Trophoblast cell (in vitro differentiated cells and primary cell): ENCODE results near the gene RASA3.

ENCODE experiments used
- DNase-seq, 2 donors: peaks; one replicate each; pipeline ENCODE4 v3.0.0-alpha.2; 2016
- H2AFZ ChIP-seq: 2 replicates; pipeline ENCODE4 v1.6.1; 2013; ENCODE audit warnings: low read length, moderate library complexity, mild to moderate bottlenecking; ENCODE audit not compliant: insufficient read depth, poor library complexity
- H2AK5ac ChIP-seq: 2 replicates; pipeline ENCODE4 v1.6.1; 2013; ENCODE audit warnings: mild to moderate bottlenecking, low read length
- H2BK120ac ChIP-seq: 2 replicates; pipeline ENCODE4 v1.6.1; 2013; ENCODE audit warnings: low read length, mild to moderate bottlenecking, moderate library complexity; ENCODE audit not compliant: insufficient read depth, poor library complexity
- H2BK12ac ChIP-seq: 2 replicates; pipeline ENCODE4 v1.6.1; 2013; ENCODE audit warnings: mild to moderate bottlenecking, low read length, moderate library complexity
- H2BK5ac ChIP-seq: 2 replicates; pipeline ENCODE4 v1.6.1; 2013; ENCODE audit warnings: low read length, low read depth, moderate library complexity, mild to moderate bottlenecking; ENCODE audit not compliant: poor library complexity
- H3K14ac ChIP-seq: 2 replicates; pipeline ENCODE4 v1.6.1; 2013; ENCODE audit warnings: mild to moderate bottlenecking, low read length
- H3K18ac ChIP-seq: 2 replicates; pipeline ENCODE4 v1.6.1; 2013; ENCODE audit warnings: mild to moderate bottlenecking, low read length
- H3K23ac ChIP-seq: 2 replicates; pipeline ENCODE4 v1.6.1; 2013; ENCODE audit warnings: low read length
- H3K27ac ChIP-seq: 2 replicates; pipeline ENCODE4 v1.5.1; 2013; ENCODE audit warnings: low read depth, mild to moderate bottlenecking, inconsistent platforms, low read length, moderate library complexity
- H3K27me3 ChIP-seq: 2 replicates; pipeline ENCODE4 v1.6.1; 2013; ENCODE audit warnings: inconsistent platforms, mild to moderate bottlenecking, low read length, moderate library complexity; ENCODE audit not compliant: insufficient read depth
- H3K36me3 ChIP-seq, 2 experiments: 1 replicate in 1 of 2; 2 replicates in 1 of 2; pipeline ENCODE4 v1.6.1; 2013; ENCODE audit warnings: low read length in 2 of 2, mild to moderate bottlenecking in 2 of 2, moderate library complexity in 1 of 2; ENCODE audit not compliant: insufficient read depth in 2 of 2, control insufficient read depth in 1 of 2
- H3K4ac ChIP-seq: 2 replicates; pipeline ENCODE4 v1.6.1; 2013; ENCODE audit warnings: low read depth, mild to moderate bottlenecking, low read length, moderate library complexity
- H3K4me1 ChIP-seq, 2 experiments: 1 replicate in 1 of 2; 2 replicates in 1 of 2; pipeline ENCODE4 v1.6.1; 2013; ENCODE audit warnings: low read length in 2 of 2, mild to moderate bottlenecking in 2 of 2, moderate library complexity in 1 of 2; ENCODE audit not compliant: insufficient read depth in 2 of 2, control insufficient read depth in 1 of 2
- H3K4me2 ChIP-seq: 2 replicates; pipeline ENCODE4 v1.6.1; 2013; ENCODE audit warnings: inconsistent platforms, mild to moderate bottlenecking, low read length, moderate library complexity
- H3K4me3 ChIP-seq: 2 replicates; pipeline ENCODE4 v1.5.1; 2013; ENCODE audit warnings: mild to moderate bottlenecking, low read depth, low read length, inconsistent platforms
- H3K79me1 ChIP-seq: one replicate; pipeline ENCODE4 v1.6.1; 2013; ENCODE audit warnings: low read length
- H3K79me2 ChIP-seq: 2 replicates; pipeline ENCODE4 v1.6.1; 2013; ENCODE audit warnings: low read length, mild to moderate bottlenecking; ENCODE audit not compliant: control insufficient read depth, insufficient read depth, poor library complexity
- H3K9ac ChIP-seq: 2 replicates; pipeline ENCODE4 v1.6.1; 2013; ENCODE audit warnings: mild to moderate bottlenecking, low read length
- H3K9me3 ChIP-seq: 2 replicates; pipeline ENCODE4 v1.6.1; 2013; ENCODE audit warnings: low read depth, mild to moderate bottlenecking, control low read depth, inconsistent platforms, low read length; ENCODE audit not compliant: insufficient read depth
- H4K12ac ChIP-seq: 2 replicates; pipeline ENCODE4 v1.6.1; 2013; ENCODE audit warnings: low read depth, mild to moderate bottlenecking, low read length, moderate library complexity
- H4K8ac ChIP-seq: 2 replicates; pipeline ENCODE4 v1.6.1; 2013; ENCODE audit warnings: low read depth, mild to moderate bottlenecking, low read length, moderate library complexity
- H4K91ac ChIP-seq: one replicate; pipeline ENCODE4 v1.6.1; 2013; ENCODE audit warnings: low read depth, mild to moderate bottlenecking, low read length, moderate library complexity
- WGBS: extraction: QIAGEN DNeasy Blood & Tissue Kit; methylation state at CpG from one replicate; pipeline ENCODE4 v1.1.7; 2013; ENCODE audit warnings: missing lambda C conversion rate; ENCODE audit not compliant: insufficient read length, insufficient coverage; ENCODE audit errors: extremely low coverage; 5-methylcytosine and 5-hydroxymethylcytosine counted together

Gene RASA3

DNA sequence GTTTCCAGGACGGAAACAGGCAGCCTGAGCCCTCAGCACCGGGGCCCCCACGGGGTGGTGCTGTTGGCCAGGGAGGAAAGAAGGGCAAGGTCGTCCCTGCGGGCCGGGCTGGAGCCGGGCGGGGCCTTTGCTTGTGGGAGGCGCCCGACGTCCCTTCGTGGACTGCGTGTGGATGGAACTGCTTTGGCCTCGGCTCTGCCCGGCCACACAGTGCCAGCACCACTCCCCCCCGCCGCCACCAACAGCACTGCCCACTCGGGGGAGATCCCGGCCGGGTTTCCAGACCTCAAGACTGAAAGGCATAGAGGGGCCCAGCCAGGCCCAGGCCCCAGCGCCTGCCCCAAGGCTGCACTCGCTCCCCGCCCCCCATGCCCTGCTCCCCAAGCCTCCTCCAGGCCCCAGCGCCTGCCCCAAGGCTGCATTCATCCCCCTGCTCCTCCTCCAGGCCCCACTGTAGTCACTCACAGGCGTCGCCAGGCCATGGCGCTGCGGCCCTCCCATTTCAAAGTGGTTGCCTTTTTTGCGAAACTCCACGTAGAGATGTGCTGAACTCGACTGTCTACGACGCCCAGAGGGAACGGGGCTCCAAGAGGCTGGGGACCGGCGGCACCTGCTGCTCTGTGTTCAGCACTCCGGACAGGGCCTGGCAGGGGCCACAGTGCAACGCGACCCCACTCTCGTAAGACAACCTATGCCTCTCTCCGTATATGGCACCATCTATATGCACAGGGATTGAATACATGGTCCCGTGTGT, 181.0 kb downstream of the RASA3 start:
- Histone ChIP-seq H2BK12ac (no peak overlapping the region), H2AFZ (no peak overlapping the region), H3K4me3 (no peak overlapping the region), H3K9me3 (peaks cover 24% of the 10 kb centered on the region), H3K23ac (no peak overlapping the region), H3K79me1 (peaks cover 2% of the 10 kb centered on the region), H2BK5ac (no peak overlapping the region), H4K12ac (no peak overlapping the region), H3K4me2 (peak overlapping the region; percentile 37), H2BK120ac (no peak overlapping the region), H2AK5ac (no peak overlapping the region), H3K27me3 (no peaks in the 10 kb centered on the region), H3K18ac (no peak overlapping the region), H3K4ac (no peak overlapping the region), H3K4me1 (no peaks in the 10 kb centered on the region), H3K36me3 (peaks cover 0 to 6% of the 10 kb centered on the region in 2 experiments), H3K27ac (no peak overlapping the region), H3K79me2 (no peaks in the 10 kb centered on the region), H3K14ac (no peak overlapping the region), H4K91ac (no peak overlapping the region), H4K8ac (no peak overlapping the region), H3K9ac (no peak overlapping the region)
- peak in 1 of 2 donors; percentile 39 for DNase-seq
- no CpG with 5 or more reads among the region's 42 CpGs for WGBS

GRCh38 chr13:113950451-113951245, 181.8 kb downstream of the RASA3 start:
- Histone ChIP-seq H3K27me3 (no peaks in the 10 kb centered on the region), H3K4me2 (no peak overlapping the region), H3K36me3 (peaks cover 0 to 6% of the 10 kb centered on the region in 2 experiments), H2BK5ac (no peak overlapping the region), H4K8ac (no peak overlapping the region), H3K79me1 (peaks cover 2% of the 10 kb centered on the region), H2BK120ac (no peak overlapping the region), H2AFZ (no peak overlapping the region), H3K9me3 (peaks cover 19% of the 10 kb centered on the region), H3K9ac (no peak overlapping the region), H3K27ac (no peak overlapping the region), H4K12ac (no peak overlapping the region), H3K14ac (no peak overlapping the region), H3K23ac (no peak overlapping the region), H3K4me3 (no peak overlapping the region), H3K18ac (no peak overlapping the region), H2BK12ac (no peak overlapping the region), H3K4me1 (no peaks in the 10 kb centered on the region), H3K4ac (no peak overlapping the region), H3K79me2 (no peaks in the 10 kb centered on the region), H4K91ac (no peak overlapping the region), H2AK5ac (no peak overlapping the region)
- no peak for DNase-seq
- no CpG with 5 or more reads among the region's 24 CpGs for WGBS

GRCh38 chr13:113949546-113949945, 182.9 kb downstream of the RASA3 start:
- Histone ChIP-seq H3K27ac (no peak overlapping the region), H2BK120ac (no peak overlapping the region), H3K4ac (no peak overlapping the region), H2AFZ (no peak overlapping the region), H3K4me1 (no peaks in the 10 kb centered on the region), H2AK5ac (no peak overlapping the region), H4K91ac (no peak overlapping the region), H3K79me1 (peaks cover 2% of the 10 kb centered on the region), H3K14ac (no peak overlapping the region), H2BK12ac (no peak overlapping the region), H3K23ac (no peak overlapping the region), H3K36me3 (no peaks in the 10 kb centered on the region), H3K4me3 (peak overlapping the region; percentile 6), H4K8ac (no peak overlapping the region), H3K9me3 (peaks cover 9% of the 10 kb centered on the region), H3K4me2 (no peak overlapping the region), H3K27me3 (no peaks in the 10 kb centered on the region), H3K79me2 (no peaks in the 10 kb centered on the region), H4K12ac (no peak overlapping the region), H3K18ac (no peak overlapping the region), H3K9ac (no peak overlapping the region), H2BK5ac (no peak overlapping the region)
- DNase-seq: no peak
- no CpG with 5 or more reads among the region's 5 CpGs for WGBS

GRCh38 chr13:113948034-113948742, 184.2 kb downstream of the RASA3 start:
- H4K91ac ChIP-seq: no peak overlapping the region
- no peak overlapping the region for H3K14ac ChIP-seq
- no CpG with 5 or more reads among the region's 14 CpGs for WGBS

More at GRCh38 chr13:113948034-113948742, 184.2 kb downstream of the RASA3 start:
- H3K4me1 ChIP-seq: no peaks in the 10 kb centered on the region
- no peak overlapping the region for H3K4me2 ChIP-seq
- no peak overlapping the region for H2BK5ac ChIP-seq
- H2AFZ ChIP-seq: no peak overlapping the region
- H3K9me3 ChIP-seq: peaks cover 10% of the 10 kb centered on the region
- H4K12ac ChIP-seq: no peak overlapping the region
- no peaks in the 10 kb centered on the region for H3K27me3 ChIP-seq
- no peaks in the 10 kb centered on the region for H3K36me3 ChIP-seq
- H3K79me1 ChIP-seq: peaks cover 2% of the 10 kb centered on the region
- DNase-seq: no peak
- H3K4me3 ChIP-seq: no peak overlapping the region
- H2AK5ac ChIP-seq: no peak overlapping the region
- H4K8ac ChIP-seq: no peak overlapping the region
- no peak overlapping the region for H2BK12ac ChIP-seq
- H3K79me2 ChIP-seq: no peaks in the 10 kb centered on the region
- H3K18ac ChIP-seq: no peak overlapping the region
- H3K4ac ChIP-seq: no peak overlapping the region
- no peak overlapping the region for H3K9ac ChIP-seq
- no peak overlapping the region for H3K23ac ChIP-seq
- H2BK120ac ChIP-seq: no peak overlapping the region
- no peak overlapping the region for H3K27ac ChIP-seq
